CD8-positive, alpha-beta memory T cell (primary cell): ENCODE measurements around the gene SLC22A15. TPM values are rescaled to one million over a fixed set of nuclear protein-coding genes. Genes with fewer than 3 reads are reported as not detected.
"Not testable (repeated sequence)": the region's sequence is repeated elsewhere in the genome, so short reads cannot be mapped to it uniquely, and the experiment has no call there.

ENCODE experiments used
- CTCF ChIA-PET: fragments of 350-600 bp; sonication (Branson Sonifier 250); formaldehyde crosslinking; loops from one replicate; lab custom pipeline; 2021; ENCODE audit warnings: antibody characterized with exemption; lab: Charles Lee
- POLR2A ChIA-PET: fragments of 350-600 bp; sonication (Branson Sonifier 250); formaldehyde crosslinking; loops from one replicate; lab custom pipeline; 2021; ENCODE audit warnings: antibody characterized with exemption; lab: Charles Lee
- DNase-seq, 5 donors: peaks; one replicate each; pipeline versions ENCODE4 v3.0.0 to v3.0.0-alpha.2; 2020 to 2022; ENCODE audit warnings: mixed read lengths in 1 of 5
- H3K27ac ChIP-seq: one replicate; pipeline ENCODE4 v1.7.0; 2013; ENCODE audit warnings: low read depth, mild to moderate bottlenecking, low read length, moderate library complexity
- H3K27me3 ChIP-seq: 2 replicates; pipeline ENCODE4 v1.7.0; 2013; ENCODE audit warnings: low read length, mild to moderate bottlenecking; ENCODE audit not compliant: insufficient read depth, poor library complexity, severe bottlenecking
- H3K36me3 ChIP-seq: 2 replicates; pipeline ENCODE4 v1.7.0; 2013; ENCODE audit warnings: mild to moderate bottlenecking, low read length, moderate library complexity; ENCODE audit not compliant: insufficient read depth
- H3K4me1 ChIP-seq: 2 replicates; pipeline ENCODE4 v1.7.0; 2013; ENCODE audit warnings: mild to moderate bottlenecking, low read length, moderate library complexity; ENCODE audit not compliant: insufficient read depth
- H3K4me3 ChIP-seq: 2 replicates; pipeline ENCODE4 v1.7.0; 2013; ENCODE audit warnings: mild to moderate bottlenecking, low read length
- H3K9me3 ChIP-seq: 2 replicates; pipeline ENCODE4 v1.7.0; 2013; ENCODE audit warnings: mild to moderate bottlenecking, low read length
- H3K27ac Mint-ChIP-seq, 8 donors: one replicate each; pipeline ENCODE4 v1.8.0; 2020 to 2021; ENCODE audit warnings: mixed read lengths in 8 of 8, mild to moderate bottlenecking in 6 of 8, inconsistent platforms in 3 of 8, moderate library complexity in 3 of 8
- H3K27me3 Mint-ChIP-seq, 2 donors: one replicate each; pipeline ENCODE4 v1.8.0; 2020 to 2021; ENCODE audit warnings: mixed read lengths in 2 of 2, mild to moderate bottlenecking in 1 of 2, moderate library complexity in 1 of 2
- H3K36me3 Mint-ChIP-seq, 3 donors: one replicate each; pipeline ENCODE4 v1.8.0; 2020 to 2021; ENCODE audit warnings: mixed read lengths in 3 of 3, inconsistent platforms in 1 of 3, mild to moderate bottlenecking in 1 of 3
- H3K4me1 Mint-ChIP-seq, 3 donors: one replicate each; pipeline ENCODE4 v1.8.0; 2020 to 2021; ENCODE audit warnings: mixed read lengths in 3 of 3, inconsistent platforms in 1 of 3, mild to moderate bottlenecking in 1 of 3
- H3K4me3 Mint-ChIP-seq, 7 donors: one replicate each; pipeline ENCODE4 v1.8.0; 2020 to 2021; ENCODE audit warnings: mixed read lengths in 7 of 7, mild to moderate bottlenecking in 6 of 7, moderate library complexity in 4 of 7, inconsistent platforms in 2 of 7
- H3K9me3 Mint-ChIP-seq, 5 donors: one replicate each; pipeline ENCODE4 v1.8.0; 2020 to 2022; ENCODE audit warnings: mixed read lengths in 5 of 5, mild to moderate bottlenecking in 3 of 5, moderate library complexity in 2 of 5, inconsistent platforms in 1 of 5
- polyA plus RNA-seq: library from polyadenylated mRNA; unstranded; fragments of 300-500 nt; fragmentation: Illumina TruSeq; gene quantifications from one replicate; pipeline ENCODE4 v1.2.3, GENCODE V29; 2021
- total RNA-seq, 2 experiments: library from RNA; stranded (reverse); gene quantifications; one replicate each; pipeline ENCODE4 v1.2.3, GENCODE V29; 2021

Gene SLC22A15
- total and polyA plus RNA-seq, 3 experiments from 2014 or later = 0.68 to 1.2 TPM; not detected in 1

DNA sequence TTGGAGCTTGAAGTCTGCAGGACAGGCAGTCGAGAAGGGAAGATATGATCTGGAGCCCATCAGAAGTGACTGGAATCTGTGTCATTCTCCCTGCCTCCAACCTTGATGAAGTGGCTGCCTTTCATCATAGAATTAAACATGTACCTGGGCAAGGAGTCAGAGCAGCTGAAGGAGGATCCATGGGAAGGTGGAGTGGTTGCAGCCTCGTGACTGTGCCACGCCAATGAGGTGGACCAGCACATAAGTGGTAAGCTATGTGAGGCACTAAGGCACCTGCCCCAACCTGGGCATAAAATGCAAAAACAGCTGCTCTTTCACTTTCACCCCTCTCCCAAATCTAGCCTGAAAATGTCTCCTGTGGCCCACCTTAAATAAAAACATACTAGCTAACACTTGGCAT, 7.3 kb downstream of the SLC22A15 start:
- Mint-ChIP-seq H3K36me3 (no peaks in the 10 kb centered on the region), H3K4me3 (no peak overlapping the region), H3K27me3 (peaks cover 1 to 21% of the 10 kb centered on the region in 2 donors), H3K4me1 (no peaks in the 10 kb centered on the region), H3K27ac (no peak overlapping the region), H3K9me3 (no peaks in the 10 kb centered on the region)
- no peaks in the 10 kb centered on the region for H3K27me3 ChIP-seq
- H3K4me3 ChIP-seq = no peak overlapping the region
- H3K27ac ChIP-seq = no peak overlapping the region
- no peak for DNase-seq
- H3K9me3 ChIP-seq = no peaks in the 10 kb centered on the region
- no peaks in the 10 kb centered on the region for H3K4me1 ChIP-seq
- ChIA-PET POLR2A (no interaction called here), CTCF (interaction anchor here (1.2 kb wide), 2 partner anchors 37 to 845 kb away, joined by 3 to 4 read pairs; no protein-coding TSS in a partner anchor)
- H3K36me3 ChIP-seq = no peaks in the 10 kb centered on the region

DNA sequence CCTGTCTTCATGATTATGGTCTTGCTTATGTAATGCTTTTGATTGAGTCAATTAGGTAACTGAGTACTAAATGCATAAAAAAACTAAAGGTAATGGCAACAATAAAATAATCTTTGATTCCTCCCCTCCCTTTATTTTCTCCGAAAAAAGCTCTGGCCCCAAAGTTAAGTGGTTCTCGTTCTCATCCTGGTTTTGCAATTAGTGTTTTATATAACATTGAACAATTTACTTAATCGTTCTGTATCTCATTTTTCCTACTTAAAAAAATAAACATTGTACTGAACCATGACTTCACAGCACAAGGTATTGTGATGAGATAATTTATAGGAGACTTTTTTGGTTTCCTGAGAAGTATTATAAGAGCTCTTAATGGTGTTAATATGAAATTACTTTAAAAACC, 11.3 kb downstream of the SLC22A15 start:
- Mint-ChIP-seq H3K27me3 (peaks cover 1 to 16% of the 10 kb centered on the region in 2 donors), H3K4me1 (peaks cover 0 to 4% (median 0%) of the 10 kb centered on the region in 3 donors), H3K4me3 (no peak overlapping the region), H3K27ac (no peak overlapping the region), H3K36me3 (no peaks in the 10 kb centered on the region), H3K9me3 (no peaks in the 10 kb centered on the region)
- ChIA-PET CTCF (interaction anchor here (1.2 to 1.3 kb wide), 2 partner anchors 32 to 33 kb away, joined by 3 read pairs; no protein-coding TSS in a partner anchor), POLR2A (no interaction called here)
- no peak overlapping the region for H3K4me3 ChIP-seq
- H3K36me3 ChIP-seq = no peaks in the 10 kb centered on the region
- no peak overlapping the region for H3K27ac ChIP-seq
- H3K27me3 ChIP-seq = no peaks in the 10 kb centered on the region
- no peaks in the 10 kb centered on the region for H3K9me3 ChIP-seq
- DNase-seq = no peak
- no peaks in the 10 kb centered on the region for H3K4me1 ChIP-seq

DNA sequence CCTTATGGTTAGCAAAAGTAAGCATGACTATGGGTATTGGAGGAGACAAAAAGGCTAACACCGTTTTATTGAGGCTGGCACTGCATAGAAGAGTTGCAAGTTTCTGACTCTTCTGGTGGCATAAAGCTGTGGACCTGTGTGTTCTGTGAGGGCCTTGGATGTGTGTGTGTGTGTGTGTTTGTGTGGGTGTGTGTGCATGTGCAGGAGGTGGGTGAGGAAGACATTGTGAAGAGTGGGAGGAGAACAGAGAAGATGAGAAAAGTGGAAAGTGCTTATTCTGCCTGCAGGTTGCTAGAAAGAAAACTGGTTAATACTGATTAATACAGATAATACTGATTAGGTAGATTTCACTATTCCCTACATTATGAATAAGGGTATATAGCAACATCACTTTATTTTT, 12.6 kb downstream of the SLC22A15 start:
- Histone ChIP-seq H3K9me3 (no peaks in the 10 kb centered on the region), H3K27me3 (no peaks in the 10 kb centered on the region), H3K27ac (no peak overlapping the region), H3K4me3 (no peak overlapping the region), H3K4me1 (no peaks in the 10 kb centered on the region), H3K36me3 (no peaks in the 10 kb centered on the region)
- CTCF ChIA-PET = interaction anchor here (1.2 to 1.3 kb wide), 2 partner anchors 30 to 32 kb away, joined by 3 read pairs; no protein-coding TSS in a partner anchor
- Mint-ChIP-seq H3K27me3 (peaks cover 1 to 16% of the 10 kb centered on the region in 2 donors), H3K27ac (no peak overlapping the region), H3K36me3 (peaks cover 0 to 1% (median 0%) of the 10 kb centered on the region in 3 donors), H3K4me3 (no peak overlapping the region), H3K4me1 (peaks cover 0 to 4% (median 0%) of the 10 kb centered on the region in 3 donors), H3K9me3 (no peaks in the 10 kb centered on the region)
- no peak for DNase-seq
- POLR2A ChIA-PET = no interaction called here

DNA sequence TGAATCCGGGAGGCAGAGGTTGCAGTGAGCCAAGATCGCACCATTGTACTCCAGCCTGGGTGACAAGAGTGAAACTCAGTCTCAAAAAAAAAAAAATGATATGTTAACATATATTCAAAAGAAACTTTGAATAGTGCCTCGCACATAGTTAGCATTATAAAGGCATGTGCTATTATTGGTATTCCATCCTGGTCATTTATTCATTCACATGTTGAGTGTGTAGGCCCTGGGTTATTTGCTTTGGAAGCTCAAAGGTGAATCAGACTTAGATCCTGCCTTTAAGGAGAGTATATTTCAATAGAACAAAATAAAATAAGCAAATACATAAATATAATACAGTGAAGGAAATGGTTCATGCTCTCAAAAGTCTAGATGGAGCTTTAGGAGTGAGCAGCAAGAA, 13.4 kb downstream of the SLC22A15 start:
- peaks cover 0 to 4% (median 0%) of the 10 kb centered on the region in 3 donors for H3K4me1 Mint-ChIP-seq
- H3K27ac Mint-ChIP-seq = no peak overlapping the region
- H3K9me3 Mint-ChIP-seq = no peaks in the 10 kb centered on the region
- no peak overlapping the region for H3K4me3 ChIP-seq
- ChIA-PET CTCF (interaction anchor here (1.1 kb wide), 1 partner anchor 8 kb away, joined by 5 read pairs; no protein-coding TSS in a partner anchor), POLR2A (no interaction called here)
- H3K4me3 Mint-ChIP-seq = no peak overlapping the region
- DNase-seq = no peak
- H3K27me3 Mint-ChIP-seq = peaks cover 1 to 16% of the 10 kb centered on the region in 2 donors
- no peaks in the 10 kb centered on the region for H3K27me3 ChIP-seq
- H3K36me3 Mint-ChIP-seq = peaks cover 0 to 1% (median 1%) of the 10 kb centered on the region in 3 donors
- H3K9me3 ChIP-seq = no peaks in the 10 kb centered on the region
- no peaks in the 10 kb centered on the region for H3K36me3 ChIP-seq
- H3K27ac ChIP-seq = no peak overlapping the region
- no peaks in the 10 kb centered on the region for H3K4me1 ChIP-seq

DNA sequence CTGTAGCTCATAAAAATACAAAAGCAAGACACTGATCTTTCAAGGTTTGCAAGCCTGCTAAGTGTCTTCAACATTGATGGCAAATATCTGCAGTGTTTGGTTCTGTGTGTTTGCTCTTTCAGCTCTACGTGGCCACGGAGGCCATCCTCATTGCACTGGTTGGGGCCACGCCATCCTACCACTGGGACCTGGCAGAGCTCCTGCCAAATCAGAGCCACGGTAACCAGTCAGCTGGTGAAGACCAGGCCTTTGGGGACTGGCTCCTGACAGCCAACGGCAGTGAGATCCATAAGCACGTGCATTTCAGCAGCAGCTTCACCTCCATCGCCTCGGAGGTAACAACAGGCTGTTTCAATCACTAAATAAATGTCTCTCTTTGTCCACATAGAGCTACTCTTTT, 15.6 kb downstream of the SLC22A15 start:
- Mint-ChIP-seq H3K4me3 (no peak overlapping the region), H3K27me3 (peaks cover 1 to 15% of the 10 kb centered on the region in 2 donors), H3K27ac (peak overlapping the region in 1 of 8 donors; percentile 17), H3K4me1 (peaks cover 0 to 4% (median 0%) of the 10 kb centered on the region in 3 donors), H3K9me3 (peaks cover 0 to 3% (median 2%) of the 10 kb centered on the region in 5 donors), H3K36me3 (peaks cover 3 to 4% (median 4%) of the 10 kb centered on the region in 3 donors)
- Histone ChIP-seq H3K9me3 (no peaks in the 10 kb centered on the region), H3K36me3 (no peaks in the 10 kb centered on the region), H3K27ac (no peak overlapping the region), H3K27me3 (no peaks in the 10 kb centered on the region), H3K4me3 (no peak overlapping the region), H3K4me1 (no peaks in the 10 kb centered on the region)
- ChIA-PET POLR2A (no interaction called here), CTCF (no interaction called here)
- DNase-seq = peak in 1 of 5 donors; percentile 26

DNA sequence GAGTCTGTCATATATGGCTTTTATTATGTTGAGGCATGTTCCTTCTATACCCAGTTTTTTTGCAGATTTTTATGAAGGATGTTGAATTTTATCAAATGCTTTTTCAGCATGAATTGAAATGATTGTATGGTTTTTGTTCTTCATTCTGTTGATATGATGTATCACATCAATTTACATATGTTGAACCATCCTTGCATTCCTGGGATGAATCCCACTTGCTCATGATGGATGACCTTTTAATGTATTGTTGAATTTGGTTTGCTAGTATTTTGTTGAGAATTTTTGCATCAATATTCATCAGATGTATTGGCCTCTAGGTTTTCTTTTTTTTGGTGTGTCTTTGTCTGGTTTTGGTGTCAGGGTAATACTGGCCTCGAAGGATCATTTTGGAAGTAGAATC, 21.6 kb downstream of the SLC22A15 start:
- H3K27ac Mint-ChIP-seq, POLR2A ChIA-PET: not testable (repeated sequence)

DNA sequence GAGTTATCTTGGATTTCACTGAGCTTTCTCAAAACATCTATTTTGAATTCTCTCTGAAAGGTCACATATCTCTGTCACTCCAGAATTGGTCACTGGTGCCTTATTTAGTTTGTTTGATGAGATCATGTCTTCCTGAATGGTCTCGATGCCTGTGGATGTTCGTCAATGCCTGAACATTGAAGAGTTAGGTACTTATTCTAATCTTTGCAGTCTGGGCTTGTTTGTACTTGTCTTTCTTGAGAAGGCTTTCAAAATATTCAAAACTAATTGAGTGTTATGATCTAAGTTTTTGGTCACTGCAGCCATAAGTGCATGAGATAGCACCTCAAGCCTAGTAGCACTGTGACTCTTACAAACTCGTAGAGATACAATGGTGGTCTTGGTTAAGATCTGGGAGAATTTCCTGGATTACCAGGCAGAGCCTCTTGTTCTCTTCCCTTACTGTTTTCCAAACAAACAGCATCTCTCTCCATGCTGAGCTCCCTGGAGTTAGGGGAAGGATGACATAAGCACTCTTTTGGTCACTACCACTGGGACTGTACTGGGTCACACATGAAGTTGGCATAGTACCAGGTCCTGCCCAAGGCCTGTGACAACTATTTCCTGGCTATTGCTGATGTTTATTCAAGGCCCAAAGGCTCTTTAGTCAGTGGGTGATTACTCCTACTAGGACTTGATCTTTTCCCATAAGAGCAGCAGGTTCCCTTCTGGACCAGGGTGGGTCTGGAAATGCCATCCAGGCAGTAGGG, 25.6 kb downstream of the SLC22A15 start:
- H3K4me1 Mint-ChIP-seq = peaks cover 11 to 16% (median 13%) of the 10 kb centered on the region in 3 donors
- Histone ChIP-seq H3K27ac (no peak overlapping the region), H3K27me3 (no peaks in the 10 kb centered on the region), H3K36me3 (no peaks in the 10 kb centered on the region), H3K4me1 (peaks cover 11% of the 10 kb centered on the region), H3K4me3 (no peak overlapping the region), H3K9me3 (no peaks in the 10 kb centered on the region)
- CTCF ChIA-PET = no interaction called here
- peaks cover 30 to 38% (median 34%) of the 10 kb centered on the region in 5 donors for H3K9me3 Mint-ChIP-seq
- H3K27me3 Mint-ChIP-seq = peaks cover 15 to 17% of the 10 kb centered on the region in 2 donors
- H3K36me3 Mint-ChIP-seq = peaks cover 6 to 45% (median 21%) of the 10 kb centered on the region in 3 donors
- H3K4me3 Mint-ChIP-seq = no peak overlapping the region
- DNase-seq = no peak
- POLR2A ChIA-PET = no interaction called here
- peak overlapping the region in 1 of 8 donors; percentile 12 for H3K27ac Mint-ChIP-seq

More for the DNA sequence above, 21.6 kb downstream of the SLC22A15 start:
- H3K9me3 ChIP-seq, CTCF ChIA-PET, H3K27ac ChIP-seq, H3K4me1 ChIP-seq, H3K4me3 ChIP-seq, H3K27me3 ChIP-seq, H3K36me3 ChIP-seq, H3K4me3 Mint-ChIP-seq, H3K4me1 Mint-ChIP-seq, DNase-seq: not testable (repeated sequence)
- Mint-ChIP-seq H3K36me3 (peaks cover 10 to 42% (median 25%) of the 10 kb centered on the region in 3 donors), H3K27me3 (peaks cover 13 to 15% of the 10 kb centered on the region in 2 donors), H3K9me3 (peaks cover 32 to 38% (median 37%) of the 10 kb centered on the region in 5 donors)

DNA sequence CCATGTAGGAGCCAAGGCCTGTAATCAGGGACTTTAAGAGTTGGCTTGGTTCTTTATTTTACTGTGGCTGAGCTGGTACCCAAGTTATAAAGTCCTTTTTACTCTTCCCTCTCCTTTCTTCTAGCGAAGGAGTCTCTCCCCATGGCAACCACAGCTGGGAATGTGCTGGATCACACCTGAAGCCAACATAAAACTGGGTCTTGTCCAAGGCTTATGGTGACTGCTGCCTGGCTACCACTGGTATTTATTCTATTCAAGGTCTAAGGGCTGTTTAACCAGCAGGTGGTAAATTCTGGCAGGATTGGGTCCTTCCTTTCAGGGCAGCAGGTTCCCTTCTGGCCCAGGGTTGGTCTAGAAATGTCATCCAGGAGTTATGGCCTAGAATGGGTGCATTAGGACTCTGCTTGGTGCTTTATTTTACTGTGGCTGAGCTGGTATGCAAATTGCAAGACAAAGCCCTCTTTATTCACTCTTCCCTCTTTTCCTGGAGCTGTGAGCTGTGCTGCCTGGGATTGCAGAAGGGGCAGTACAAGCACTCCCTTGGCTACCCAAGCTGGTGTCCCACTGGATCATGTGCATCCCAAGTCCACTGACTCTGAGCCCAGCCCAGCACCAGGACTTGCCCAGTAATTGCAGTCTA, 26.6 kb downstream of the SLC22A15 start:
- Mint-ChIP-seq H3K4me1 (peaks cover 11 to 21% (median 17%) of the 10 kb centered on the region in 3 donors), H3K27me3 (peaks cover 12 to 17% of the 10 kb centered on the region in 2 donors), H3K36me3 (peaks cover 6 to 35% (median 12%) of the 10 kb centered on the region in 3 donors), H3K4me3 (no peak overlapping the region), H3K9me3 (peaks cover 20 to 30% (median 25%) of the 10 kb centered on the region in 5 donors), H3K27ac (no peak overlapping the region)
- POLR2A ChIA-PET = no interaction called here
- Histone ChIP-seq H3K4me1 (peaks cover 11% of the 10 kb centered on the region), H3K4me3 (no peak overlapping the region), H3K36me3 (no peaks in the 10 kb centered on the region), H3K27ac (no peak overlapping the region), H3K27me3 (no peaks in the 10 kb centered on the region), H3K9me3 (no peaks in the 10 kb centered on the region)
- CTCF ChIA-PET = no interaction called here
- no peak for DNase-seq
